GM12878 (cell line): ENCODE results near the gene EIF3B.
A peak's percentile ranks its signal among the peaks of the same experiment; 100 is the strongest.

Experiments
- CTCF ChIP-seq, 3 experiments: IDR thresholded peaks in 2 of 3; conservative IDR thresholded peaks in 1 of 3; 2 replicates each; pipeline ENCODE4 v1.5.1; 2011; ENCODE audit warnings: low read depth in 3 of 3, low read length in 3 of 3, mild to moderate bottlenecking in 3 of 3, control low read depth in 2 of 3, moderate library complexity in 2 of 3, inconsistent platforms in 1 of 3, mixed read lengths in 1 of 3; ENCODE audit not compliant: control insufficient read depth in 2 of 3, insufficient read depth in 1 of 3; ENCODE audit errors: extremely low read depth in 1 of 3
- CUX1 ChIP-seq: IDR thresholded peaks from 2 replicates; pipeline ENCODE4 v1.6.1; 2012; ENCODE audit warnings: improper control_type of control experiment, low read depth, low read length; ENCODE audit not compliant: insufficient replicate concordance
- E2F4 ChIP-seq: IDR thresholded peaks from 2 replicates; pipeline ENCODE4 v1.6.1; 2012; ENCODE audit warnings: low read depth, low read length, improper control_type of control experiment
- EZH2 ChIP-seq: IDR thresholded peaks from 2 replicates; pipeline ENCODE4 v1.6.1; 2012; ENCODE audit warnings: low read depth, mild to moderate bottlenecking, control low read depth, inconsistent platforms, low read length, borderline replicate concordance; ENCODE audit not compliant: control insufficient read depth
- GABPA ChIP-seq: IDR thresholded peaks from 2 replicates; pipeline ENCODE4 v1.6.1; 2014; ENCODE audit warnings: antibody characterized with exemption, low read depth, mild to moderate bottlenecking, inconsistent platforms
- KLF5 ChIP-seq: fragments of 450-650 bp; IDR thresholded peaks from 2 replicates; pipeline ENCODE4 v1.6.1; 2014; ENCODE audit warnings: mild to moderate bottlenecking; ENCODE audit not compliant: partially characterized antibody
- MAX ChIP-seq: IDR thresholded peaks from 2 replicates; pipeline ENCODE4 v1.6.1; 2012; ENCODE audit warnings: low read depth, low read length, improper control_type of control experiment
- NR2C2 ChIP-seq: IDR thresholded peaks from 2 replicates; pipeline ENCODE4 v1.6.1; 2011; ENCODE audit warnings: borderline replicate concordance, low read depth; ENCODE audit not compliant: control insufficient read depth, insufficient read length
- RAD21 ChIP-seq: IDR thresholded peaks from 2 replicates; pipeline ENCODE4 v1.6.1; 2011; ENCODE audit warnings: mild to moderate bottlenecking, low read depth, low read length, moderate library complexity; ENCODE audit not compliant: insufficient read depth
- TAF1 ChIP-seq: IDR thresholded peaks from 2 replicates; pipeline ENCODE4 v1.6.1; 2011; ENCODE audit warnings: mild to moderate bottlenecking, low read depth, low read length, borderline replicate concordance
- TBL1XR1 ChIP-seq: IDR thresholded peaks from 2 replicates; pipeline ENCODE4 v1.6.1; 2012; ENCODE audit warnings: low read depth, low read length, improper control_type of control experiment
- TCF7 ChIP-seq: IDR thresholded peaks from 2 replicates; pipeline ENCODE4 v1.6.1; 2014; ENCODE audit warnings: antibody characterized with exemption, borderline replicate concordance
- ZZZ3 ChIP-seq: IDR thresholded peaks from 2 replicates; pipeline ENCODE4 v1.6.1; 2011; ENCODE audit warnings: low read depth; ENCODE audit not compliant: control insufficient read depth, insufficient read length

- TF ChIP-seq CTCF (IDR thresholded peaks at IDR 0.05 in 2 of 3, conservative IDR thresholded peaks at IDR 0.05 in 1 of 3; ENCODE audit: control insufficient read depth in 2 of 3, extremely low read depth in 1 of 3, insufficient read depth in 1 of 3, low read depth in 3 of 3, low read length in 3 of 3): no peak
- TF ChIP-seq KLF5: no peak
- TF ChIP-seq TAF1: peak; percentile 71; the same call in 1 of the 2 replicates
- TF ChIP-seq CUX1: no peak
- no peak for TF ChIP-seq EZH2
- no peak for TF ChIP-seq NR2C2
- TF ChIP-seq E2F4: no peak
- TF ChIP-seq GABPA: no peak
- no peak for TF ChIP-seq ZZZ3
- no peak for TF ChIP-seq RAD21
- no peak for TF ChIP-seq TBL1XR1
- peak; percentile 83 for TF ChIP-seq MAX
- TF ChIP-seq TCF7: no peak
Observed at GRCh38 chr7:2314209-2314955, 40.2 kb upstream of the EIF3B start, which contains the start of gene SNX8.
